Cardiac fibroblast (primary cell): ENCODE data around the gene PLD2.
"Not testable (repeated sequence)": the region's sequence is repeated elsewhere in the genome, so short reads cannot be mapped to it uniquely, and the experiment has no call there.

ENCODE experiments used
- DNase-seq, 2 donors: peaks; one replicate each; pipeline versions ENCODE4 v3.0.0 to v3.0.0-alpha.2; 2010; ENCODE audit warnings: low read depth in 2 of 2
- H3K4me3 ChIP-seq, 2 donors: replicated peaks in 1 of 2; 1 replicate in 1 of 2; 2 replicates in 1 of 2; pipeline ENCODE4 v1.5.1; 2011; ENCODE audit warnings: low read depth in 2 of 2, low read length in 2 of 2, mild to moderate bottlenecking in 2 of 2, moderate library complexity in 1 of 2
- CTCF ChIP-seq: IDR thresholded peaks from one replicate; pipeline ENCODE4 v1.5.1; 2011; ENCODE audit warnings: low read depth, mild to moderate bottlenecking, low read length, inconsistent platforms

Gene PLD2

GRCh38 chr17:4816826-4817225, 9.9 kb downstream of the PLD2 start:
- TF ChIP-seq CTCF, result no peak
- H3K4me3 ChIP-seq, result no peak overlapping the region
- DNase-seq, result no peak

- no peak for TF ChIP-seq CTCF
- no peak for DNase-seq
- no peak overlapping the region for H3K4me3 ChIP-seq
Measured at GRCh38 chr17:4818276-4818675, 11.3 kb downstream of the PLD2 start.

GRCh38 chr17:4822835-4823234, 15.9 kb downstream of the PLD2 start:
- TF ChIP-seq CTCF, result no peak

GRCh38 chr17:4823373-4824089, 16.6 kb downstream of the PLD2 start:
- no peak for TF ChIP-seq CTCF
- DNase-seq, result no peak
- H3K4me3 ChIP-seq, result no peak overlapping the region

More at GRCh38 chr17:4822835-4823234, 15.9 kb downstream of the PLD2 start:
- no peak for DNase-seq
- no peak overlapping the region for H3K4me3 ChIP-seq

- H3K4me3 ChIP-seq, result no peak overlapping the region
- TF ChIP-seq CTCF, result no peak
- DNase-seq, result no peak
Measured at GRCh38 chr17:4827399-4827798, 20.4 kb downstream of the PLD2 start.

GRCh38 chr17:4832829-4833177, 25.9 kb downstream of the PLD2 start:
- not testable (repeated sequence) for DNase-seq
- peak overlapping the region; percentile 51 to 96 for H3K4me3 ChIP-seq

- no peak for TF ChIP-seq CTCF
- peak; percentile 92 to 96 for DNase-seq
- H3K4me3 ChIP-seq, result peak within 1 kb of the TSS; percentile 75 to 96
Measured at GRCh38 chr17:4833178-4833940, 26.4 kb downstream of the PLD2 start, which contains the start of gene MINK1. Gene MINK1 (plus strand): TSS chr17:4833340. CDS start chr17:4833584, 244 bp downstream.
